Measurements from ENCODE around the gene FAM107B.

FAM107B gene

DNA sequence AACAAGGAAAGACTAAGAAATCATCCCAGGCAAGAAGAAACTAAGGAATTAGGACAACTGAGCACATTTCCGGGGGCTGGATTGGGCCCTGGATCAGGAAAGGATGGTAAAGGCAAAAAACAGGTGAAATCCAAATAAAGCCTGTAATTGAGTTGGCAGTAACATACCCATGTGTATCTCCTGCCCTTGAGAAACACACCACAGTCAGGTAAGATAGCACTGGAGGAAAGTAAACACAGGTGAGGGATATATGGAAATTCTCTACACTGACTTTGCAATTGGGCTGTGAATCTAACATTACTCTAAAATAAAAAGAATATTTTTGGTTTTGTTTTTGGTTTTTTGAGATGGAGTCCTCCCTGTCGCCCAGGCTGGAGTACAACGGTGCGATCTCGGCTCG, 303.8 kb downstream of the FAM107B start:
- H3K4me3 ChIP-seq (replicated peaks; ENCODE audit: low read depth, low read length), result no peak overlapping the region
- no peak for TF ChIP-seq CTCF (IDR thresholded peaks at IDR 0.05; ENCODE audit: low read depth, low read length, missing control alignments)
- no peak for DNase-seq (ENCODE audit: extremely low read depth, low read depth)

GRCh38 chr10:14468726-14469125, 306.0 kb downstream of the FAM107B start:
- DNase-seq (ENCODE audit: extremely low read depth, low read depth), result no peak
- TF ChIP-seq CTCF (IDR thresholded peaks at IDR 0.05; ENCODE audit: low read depth, low read length, missing control alignments), result no peak
- no peak overlapping the region for H3K4me3 ChIP-seq (replicated peaks; ENCODE audit: low read depth, low read length)

Measured in HFF-Myc (cell line).